ENCODE data around the gene UNC13B. TPM values are rescaled to one million over a fixed set of nuclear protein-coding genes. Genes with fewer than 3 reads are reported as not detected.

Gene UNC13B
- total and polyA plus RNA-seq, 7 donors, result 7.0 to 12.9 (median 10.5) TPM

- no peak for DNase-seq
- intact Hi-C loops (cut with DNase I), result no loop called here
These were observed 36.4 kb downstream of the UNC13B start for GRCh38 chr9:35198191-35198590.

GRCh38 chr9:35203528-35203927 lies 41.7 kb downstream of the UNC13B start:
- Histone ChIP-seq H3K9me3 (peaks cover 17% of the 10 kb centered on the region), H3K4me1 (no peaks in the 10 kb centered on the region), H3K27me3 (ENCODE audit: insufficient read depth in 3 of 3, low read length in 2 of 3) (no peaks in the 10 kb centered on the region), H3K36me3 (ENCODE audit: insufficient read depth in 1 of 2, low read depth in 1 of 2) (no peaks in the 10 kb centered on the region), H3K4me3 (no peak overlapping the region), H3K27ac (no peak overlapping the region)
- WGBS, 3 donors, result 84 to 91% (median 89%) methylated on average over 2 of the region's 2 CpGs
- intact Hi-C loops (cut with DNase I), result no loop called here
- ATAC-seq (no peak), DNase-seq (no peak)
- TF ChIP-seq CTCF (IDR thresholded peaks at IDR 0.05), result no peak

More at GRCh38 chr9:35198191-35198590, 36.4 kb downstream of the UNC13B start:
- no peak overlapping the region for H3K27ac ChIP-seq
- WGBS, 3 donors, result 77 to 82% (median 82%) methylated on average over 4 of the region's 4 CpGs
- peaks cover under 1% of the 10 kb centered on the region for H3K9me3 ChIP-seq
- H3K27me3 ChIP-seq (ENCODE audit: insufficient read depth in 3 of 3, low read length in 2 of 3), result no peaks in the 10 kb centered on the region
- H3K4me3 ChIP-seq, result no peak overlapping the region
- H3K36me3 ChIP-seq (ENCODE audit: insufficient read depth in 1 of 2, low read depth in 1 of 2), result no peaks in the 10 kb centered on the region
- no peak for TF ChIP-seq CTCF (IDR thresholded peaks at IDR 0.05)
- no peak for ATAC-seq
- H3K4me1 ChIP-seq, result peaks cover 9% of the 10 kb centered on the region

- intact Hi-C loops (cut with DNase I), result no loop called here
- DNase-seq (no peak), ATAC-seq (no peak)
- H3K27me3 ChIP-seq (ENCODE audit: insufficient read depth in 3 of 3, low read length in 2 of 3), result no peaks in the 10 kb centered on the region
- no peaks in the 10 kb centered on the region for H3K4me1 ChIP-seq
- H3K9me3 ChIP-seq, result peaks cover 17% of the 10 kb centered on the region
- TF ChIP-seq CTCF (IDR thresholded peaks at IDR 0.05), result no peak
- no peak overlapping the region for H3K4me3 ChIP-seq
- H3K36me3 ChIP-seq (ENCODE audit: insufficient read depth in 1 of 2, low read depth in 1 of 2), result no peaks in the 10 kb centered on the region
- 88 to 93% (median 89%) methylated on average over 1 of the region's 1 CpG for WGBS, 3 donors
- no peak overlapping the region for H3K27ac ChIP-seq
These were observed 43.5 kb downstream of the UNC13B start for GRCh38 chr9:35205340-35205739.

DNA sequence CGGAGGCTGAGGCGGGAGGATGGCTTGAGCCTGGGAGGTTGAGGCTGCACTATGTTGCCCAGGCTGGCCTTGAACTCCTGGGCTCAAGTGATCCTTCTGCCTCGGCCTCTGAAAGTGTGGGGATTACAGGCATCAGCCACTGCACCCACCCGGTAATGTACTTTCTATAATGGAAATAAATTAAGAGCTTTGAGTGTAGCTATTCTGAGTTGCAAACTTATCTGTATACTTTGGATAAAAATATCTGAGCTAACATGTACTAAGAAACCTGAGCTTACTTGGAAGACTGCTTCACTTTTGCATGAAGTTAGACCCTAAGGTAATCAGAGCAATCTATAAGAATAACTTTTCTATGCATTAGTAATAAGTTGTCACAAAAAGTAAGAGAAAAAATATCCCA lies 50.0 kb downstream of the UNC13B start:
- H3K27ac ChIP-seq, result no peak overlapping the region
- H3K4me1 ChIP-seq, result peaks cover 20% of the 10 kb centered on the region
- no peak overlapping the region for H3K4me3 ChIP-seq
- intact Hi-C loops (cut with DNase I), result no loop called here
- no peaks in the 10 kb centered on the region for H3K27me3 ChIP-seq (ENCODE audit: insufficient read depth in 3 of 3, low read length in 2 of 3)
- no peak for DNase-seq
- TF ChIP-seq CTCF (IDR thresholded peaks at IDR 0.05), result no peak
- no peaks in the 10 kb centered on the region for H3K9me3 ChIP-seq
- no peak for ATAC-seq
- WGBS, 3 donors, result 51 to 68% (median 62%) methylated on average over 4 of the region's 4 CpGs
- H3K36me3 ChIP-seq (ENCODE audit: insufficient read depth in 1 of 2, low read depth in 1 of 2), result no peaks in the 10 kb centered on the region

DNA sequence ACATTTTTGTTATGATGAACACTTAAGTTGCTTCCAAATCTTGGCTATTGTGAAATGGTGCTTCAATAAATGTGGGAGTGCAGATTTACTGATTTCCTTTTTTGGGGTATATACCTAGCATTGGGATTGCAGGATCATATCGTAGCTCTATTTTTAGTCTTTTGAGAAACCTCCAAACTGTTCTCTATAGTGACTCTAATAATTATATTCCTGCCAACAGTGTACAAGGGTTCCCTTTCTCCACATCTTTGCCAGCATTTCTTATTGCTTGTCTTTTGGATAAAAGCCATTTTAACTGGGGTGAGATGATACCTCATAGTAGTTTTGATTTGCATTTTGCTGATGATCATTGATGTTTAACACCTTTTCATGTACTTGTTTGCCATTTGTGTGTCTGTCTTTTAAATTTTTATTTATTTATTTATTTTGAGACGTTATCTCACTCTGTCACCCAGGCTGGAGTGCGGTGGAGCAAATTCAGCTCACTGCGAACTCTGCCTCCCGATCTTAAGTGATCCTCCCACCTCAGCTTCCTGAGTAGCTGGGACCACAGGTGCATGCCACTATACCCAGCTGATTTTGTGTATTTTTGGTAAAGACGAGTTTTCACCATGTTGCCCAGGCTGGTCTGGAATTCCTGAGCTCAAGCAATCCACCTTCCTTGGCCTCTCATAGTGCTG lies 59.0 kb downstream of the UNC13B start:
- Histone ChIP-seq H3K4me3 (no peak overlapping the region), H3K27me3 (ENCODE audit: insufficient read depth in 3 of 3, low read length in 2 of 3) (no peaks in the 10 kb centered on the region), H3K27ac (no peak overlapping the region), H3K36me3 (ENCODE audit: insufficient read depth in 1 of 2, low read depth in 1 of 2) (no peaks in the 10 kb centered on the region), H3K9me3 (peaks cover 23% of the 10 kb centered on the region), H3K4me1 (no peaks in the 10 kb centered on the region)
- ATAC-seq (no peak), DNase-seq (no peak)
- intact Hi-C loops (cut with DNase I), result no loop called here
- 66 to 80% (median 72%) methylated on average over 6 of the region's 6 CpGs for WGBS, 3 donors
- TF ChIP-seq CTCF (IDR thresholded peaks at IDR 0.05), result no peak

Data from psoas muscle (tissue), 8 donors.